Liver (tissue), 9 donors: ENCODE measurements around the gene ATXN10. TPM values are rescaled to one million over a fixed set of nuclear protein-coding genes. Genes with fewer than 3 reads are reported as not detected.
"Not testable (repeated sequence)": the region's sequence is repeated elsewhere in the genome, so short reads cannot be mapped to it uniquely, and the experiment has no call there.

Experiments
- DNase-seq: peaks from one replicate; pipeline ENCODE4 v3.0.0-alpha.2; 2017; ENCODE audit warnings: low spot score
- H3K27ac ChIP-seq, 2 donors: one replicate each; pipeline ENCODE4 v1.7.0; 2013; ENCODE audit warnings: inconsistent platforms in 2 of 2, low read length in 2 of 2, control low read depth in 1 of 2, low read depth in 1 of 2, mild to moderate bottlenecking in 1 of 2
- H3K27me3 ChIP-seq, 4 donors: one replicate each; pipeline versions ENCODE4 v1.6.1 to v1.7.0; 2013; ENCODE audit warnings: low read length in 3 of 4, inconsistent platforms in 1 of 4, mild to moderate bottlenecking in 1 of 4, moderate library complexity in 1 of 4; ENCODE audit not compliant: control insufficient read depth in 4 of 4, insufficient read depth in 4 of 4
- H3K36me3 ChIP-seq, 4 donors: one replicate each; pipeline versions ENCODE4 v1.6.1 to v1.7.0; 2013; ENCODE audit warnings: low read length in 3 of 4, mild to moderate bottlenecking in 3 of 4, low read depth in 1 of 4, moderate library complexity in 1 of 4; ENCODE audit not compliant: control insufficient read depth in 4 of 4, insufficient read depth in 3 of 4
- H3K4me1 ChIP-seq, 4 donors: one replicate each; pipeline versions ENCODE4 v1.6.1 to v1.7.0; 2013; ENCODE audit warnings: low read length in 3 of 4, mild to moderate bottlenecking in 3 of 4, moderate library complexity in 1 of 4; ENCODE audit not compliant: control insufficient read depth in 4 of 4, insufficient read depth in 4 of 4
- H3K4me3 ChIP-seq, 3 donors: one replicate each; pipeline versions ENCODE4 v1.6.1 to v1.7.0; 2013; ENCODE audit warnings: low read length in 3 of 3, control low read depth in 1 of 3, low read depth in 1 of 3, mild to moderate bottlenecking in 1 of 3
- H3K9ac ChIP-seq, 2 donors: one replicate each; pipeline ENCODE4 v1.7.0; 2013; ENCODE audit warnings: low read length in 2 of 2, mild to moderate bottlenecking in 2 of 2, moderate library complexity in 2 of 2, control low read depth in 1 of 2, low read depth in 1 of 2
- H3K9me3 ChIP-seq, 4 donors: one replicate each; pipeline versions ENCODE4 v1.6.1 to v1.7.0; 2013; ENCODE audit warnings: low read length in 3 of 4; ENCODE audit not compliant: control insufficient read depth in 4 of 4
- CTCF ChIP-seq: fragments of 150-350 bp; IDR thresholded peaks from 2 replicates; pipeline ENCODE4 v1.5.1; 2017; ENCODE audit warnings: improper control_type of control experiment, low read depth, low read length; ENCODE audit not compliant: missing input control
- GABPA ChIP-seq, 2 donors: IDR thresholded peaks in 1 of 2; conservative IDR thresholded peaks in 1 of 2; 2 replicates each; pipeline ENCODE4 v1.6.1; 2016; ENCODE audit warnings: antibody characterized with exemption in 2 of 2, mild to moderate bottlenecking in 1 of 2, moderate library complexity in 1 of 2
- HNF4A ChIP-seq, 2 donors: conservative IDR thresholded peaks; 2 replicates each; pipeline ENCODE4 v1.6.1; 2016; ENCODE audit warnings: antibody characterized with exemption in 2 of 2, mild to moderate bottlenecking in 2 of 2
- HNF4G ChIP-seq: IDR thresholded peaks from 2 replicates; pipeline ENCODE4 v1.6.1; 2016; ENCODE audit warnings: antibody characterized with exemption
- JUND ChIP-seq, 2 donors: IDR thresholded peaks; 2 replicates each; pipeline ENCODE4 v1.6.1; 2016; ENCODE audit warnings: antibody characterized with exemption in 2 of 2
- MAX ChIP-seq: IDR thresholded peaks from 2 replicates; pipeline ENCODE4 v1.6.1; 2016; ENCODE audit warnings: antibody characterized with exemption
- RAD21 ChIP-seq, 2 donors: IDR thresholded peaks; 2 replicates each; pipeline ENCODE4 v1.6.1; 2016; ENCODE audit warnings: antibody characterized with exemption in 2 of 2, mild to moderate bottlenecking in 2 of 2
- REST ChIP-seq: IDR thresholded peaks from 2 replicates; pipeline ENCODE4 v1.6.1; 2016; ENCODE audit warnings: antibody characterized with exemption, mild to moderate bottlenecking
- RXRA ChIP-seq, 2 donors: IDR thresholded peaks; 2 replicates each; pipeline ENCODE4 v1.6.1; 2017 to 2018; ENCODE audit warnings: antibody characterized with exemption in 2 of 2, mild to moderate bottlenecking in 1 of 2
- SP1 ChIP-seq: IDR thresholded peaks from 2 replicates; pipeline ENCODE4 v1.6.1; 2018; ENCODE audit warnings: antibody characterized with exemption, mild to moderate bottlenecking
- YY1 ChIP-seq: IDR thresholded peaks from 2 replicates; pipeline ENCODE4 v1.6.1; 2016; ENCODE audit warnings: antibody characterized with exemption, mild to moderate bottlenecking
- ZBTB33 ChIP-seq: IDR thresholded peaks from 2 replicates; pipeline ENCODE4 v1.6.1; 2016; ENCODE audit warnings: antibody characterized with exemption
- WGBS: extraction: QIAGEN DNeasy Blood & Tissue Kit; methylation state at CpG from one replicate; pipeline ENCODE4 v1.1.7; 2013; 5-methylcytosine and 5-hydroxymethylcytosine counted together
- polyA plus RNA-seq, 2 donors: library from polyadenylated mRNA; stranded (reverse) in 1 of 2; unstranded in 1 of 2; fragments of 200-250 nt in 1 of 2; fragments of >200 nt in 1 of 2; fragmentation: Nextera tagmentation in 1 of 2; extraction: Ambion mirVana in 1 of 2; gene quantifications; one replicate each; pipeline versions ENCODE4 v1.2.1 to v1.2.3, GENCODE V29; 2013 to 2015
- total RNA-seq, 2 donors: library from RNA; depleted of rRNA; stranded (reverse); fragments of >200 nt; gene quantifications; one replicate each; pipeline ENCODE4 v1.2.3, GENCODE V29; 2014
- donor health status: healthy.
- donor health status: healthy.
- donor health status: healthy.
- donor health status: healthy.
- donor health status: healthy.

The ATXN10 gene
- 100 to 1,000 TPM in 1 of 2 donors, 10 to 100 TPM in 1; 66.6 to 100 TPM for total RNA-seq
- 10 to 100 TPM; 34.9 to 72.9 TPM for polyA plus RNA-seq

- peak; percentile 76 for DNase-seq
- Histone ChIP-seq H3K36me3 (no peaks in the 10 kb centered on the region), H3K9me3 (no peaks in the 10 kb centered on the region), H3K4me3 (peak within 1 kb of the TSS; percentile 57 to 94 (median 72)), H3K27ac (peak within 1 kb of the TSS; percentile 91 to 93), H3K27me3 (no peaks in the 10 kb centered on the region), H3K4me1 (peaks cover 6 to 38% (median 16%) of the 10 kb centered on the region in 4 donors), H3K9ac (peak within 1 kb of the TSS; percentile 63 to 84)
- WGBS = under 1% methylated on average over 89 of the region's 89 CpGs
- TF ChIP-seq GABPA (IDR thresholded peaks at IDR 0.05 in 1 of 2, conservative IDR thresholded peaks at IDR 0.05 in 1 of 2) (peak in 1 of 2 donors; percentile 86), YY1 (peak; percentile 92), RAD21 (IDR thresholded peaks at IDR 0.05) (no peak)
These were observed at the start of gene ATXN10 for GRCh38 chr22:45671783-45672563. ATXN10 (plus strand) TSS chr22:45671834; CDS start chr22:45672064, 230 bp downstream.

- Histone ChIP-seq H3K27me3 (peaks cover 0 to 1% (median 0%) of the 10 kb centered on the region in 4 donors), H3K4me3 (no peak overlapping the region), H3K36me3 (no peaks in the 10 kb centered on the region), H3K4me1 (no peaks in the 10 kb centered on the region), H3K27ac (no peak overlapping the region), H3K9me3 (peaks cover 0 to 3% (median 0%) of the 10 kb centered on the region in 4 donors), H3K9ac (no peak overlapping the region)
- TF ChIP-seq SP1 (no peak), YY1 (no peak), CTCF (no peak), RXRA (IDR thresholded peaks at IDR 0.05) (no peak)
- 91% methylated on average over 11 of the region's 11 CpGs for WGBS
- DNase-seq = no peak
These were observed 49.6 kb upstream of the ATXN10 start for GRCh38 chr22:45621836-45622600.

- H3K4me3 ChIP-seq, H3K27ac ChIP-seq, H3K27me3 ChIP-seq, H3K36me3 ChIP-seq, DNase-seq, H3K4me1 ChIP-seq, H3K9ac ChIP-seq, H3K9me3 ChIP-seq: not testable (repeated sequence)
- 89% methylated on average over 3 of the region's 3 CpGs for WGBS
These were observed 48.0 kb upstream of the ATXN10 start for GRCh38 chr22:45623464-45624145.

- Histone ChIP-seq H3K4me3 (no peak overlapping the region), H3K9ac (no peak overlapping the region), H3K27me3 (peaks cover 0 to 4% (median under 1%) of the 10 kb centered on the region in 4 donors), H3K36me3 (no peaks in the 10 kb centered on the region), H3K9me3 (no peaks in the 10 kb centered on the region), H3K27ac (no peak overlapping the region), H3K4me1 (no peaks in the 10 kb centered on the region)
- WGBS = 68% methylated on average over 22 of the region's 22 CpGs
- no peak for DNase-seq
- TF ChIP-seq MAX (no peak), REST (no peak), HNF4A (conservative IDR thresholded peaks at IDR 0.05) (no peak), JUND (IDR thresholded peaks at IDR 0.05) (no peak), HNF4G (no peak), RXRA (IDR thresholded peaks at IDR 0.05) (no peak), ZBTB33 (no peak)
These were observed 45.4 kb upstream of the ATXN10 start for GRCh38 chr22:45626198-45626651.
